Stimulated activated CD8-positive, alpha-beta memory T cell treated with anti-CD3 and anti-CD28 coated beads, Interleukin-15, amount 100 ng/mL, for 48 hours (primary cell): ENCODE data around the gene DUOXA2.

ENCODE experiments used
- DNase-seq, 2 donors: peaks; one replicate each; pipeline ENCODE4 v3.0.0-alpha.2; 2020; ENCODE audit warnings: low read depth in 2 of 2

Gene DUOXA2

DNA sequence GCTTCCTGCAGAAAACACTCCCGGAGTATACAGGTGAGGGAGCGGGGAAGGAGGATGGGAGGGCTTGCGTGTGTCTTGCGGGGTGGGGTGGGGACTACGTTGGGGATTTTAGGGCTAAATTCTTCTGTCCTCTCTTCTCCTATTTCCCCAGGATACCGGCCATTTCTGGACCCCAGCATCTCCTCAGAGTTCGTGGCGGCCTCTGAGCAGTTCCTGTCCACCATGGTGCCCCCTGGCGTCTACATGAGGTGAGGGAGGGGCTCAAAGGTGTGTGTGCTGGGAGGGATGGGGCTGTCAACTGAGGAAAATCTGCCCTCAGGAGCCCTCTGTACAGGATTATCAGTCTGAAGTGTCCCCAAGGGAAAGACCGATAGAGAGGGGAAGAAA lies 22.2 kb downstream of the DUOXA2 start:
- no peak for DNase-seq

DNA sequence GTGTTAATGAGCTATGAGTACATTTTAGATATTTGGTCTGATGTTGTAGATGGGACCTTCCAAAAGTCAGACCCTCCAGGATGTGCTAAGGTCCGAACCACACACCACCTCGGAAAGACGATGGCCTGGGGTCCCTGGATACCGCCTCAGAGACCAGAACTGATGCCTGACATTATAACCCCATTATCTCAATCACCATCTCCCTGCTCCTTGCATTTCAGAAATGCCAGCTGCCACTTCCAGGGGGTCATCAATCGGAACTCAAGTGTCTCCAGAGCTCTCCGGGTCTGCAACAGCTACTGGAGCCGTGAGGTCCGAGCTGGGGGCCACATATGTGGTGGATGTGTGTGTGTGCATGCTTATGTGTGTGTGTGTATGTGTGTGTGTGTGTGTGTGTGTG lies 23.6 kb downstream of the DUOXA2 start:
- DNase-seq, result no peak

DNA sequence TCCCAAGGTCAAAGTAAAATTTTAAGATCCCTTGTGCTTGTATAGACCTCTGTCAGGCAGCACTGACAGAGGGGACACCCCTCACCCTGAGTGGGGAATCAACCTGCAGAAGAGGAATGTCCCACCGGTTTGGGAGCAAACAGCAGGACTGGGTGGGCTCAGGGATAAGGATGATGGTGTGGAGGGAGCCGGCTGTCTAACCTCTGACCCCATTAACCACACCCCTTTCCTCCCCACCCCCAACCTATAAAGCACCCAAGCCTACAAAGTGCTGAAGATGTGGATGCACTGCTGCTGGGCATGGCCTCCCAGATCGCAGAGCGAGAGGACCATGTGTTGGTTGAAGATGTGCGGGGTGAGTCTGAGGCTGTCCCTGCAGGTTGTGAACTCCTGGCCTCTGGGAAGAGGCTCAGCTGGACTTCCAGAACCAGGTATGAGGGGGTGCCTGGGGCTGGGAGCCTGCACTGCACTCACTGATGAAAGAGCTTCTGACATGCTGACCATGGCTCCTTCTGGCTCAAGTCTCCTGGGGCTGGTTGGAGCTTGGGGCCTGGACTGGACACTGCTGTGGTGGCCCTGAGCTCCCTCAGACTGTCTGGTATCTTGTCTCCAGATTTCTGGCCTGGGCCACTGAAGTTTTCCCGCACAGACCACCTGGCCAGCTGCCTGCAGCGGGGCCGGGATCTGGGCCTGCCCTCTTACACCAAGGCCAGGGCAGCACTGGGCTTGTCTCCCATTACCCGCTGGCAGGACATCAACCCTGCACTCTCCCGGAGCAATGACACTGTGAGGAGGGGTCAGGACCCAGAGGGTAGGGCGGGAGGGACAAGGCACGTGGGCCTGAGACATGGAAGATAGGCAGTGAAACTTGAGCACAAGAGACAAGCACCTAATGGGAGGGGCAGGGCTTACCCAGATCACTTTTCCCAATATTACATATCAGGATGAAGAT lies 25.0 kb downstream of the DUOXA2 start:
- no peak for DNase-seq

DNA sequence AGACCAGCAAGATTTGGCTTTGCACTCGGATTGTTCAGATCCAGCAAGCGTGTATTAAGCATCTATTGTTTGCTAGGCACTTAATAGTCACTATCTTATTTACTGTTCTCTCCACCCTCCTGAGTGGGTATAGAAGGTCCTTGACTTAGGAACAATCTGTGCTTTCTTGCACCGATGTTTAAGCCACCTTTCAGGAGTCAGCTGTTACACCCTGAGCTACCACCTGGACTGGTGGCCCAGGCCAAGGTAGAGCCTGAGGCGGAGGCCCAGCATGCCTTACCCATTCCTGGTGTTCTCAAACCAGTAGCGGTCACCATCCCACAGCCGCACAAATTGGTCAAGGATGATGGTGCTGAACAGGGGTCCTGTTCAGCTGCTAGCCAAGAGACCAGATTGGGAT lies 25.6 kb downstream of the DUOXA2 start:
- no peak for DNase-seq

DNA sequence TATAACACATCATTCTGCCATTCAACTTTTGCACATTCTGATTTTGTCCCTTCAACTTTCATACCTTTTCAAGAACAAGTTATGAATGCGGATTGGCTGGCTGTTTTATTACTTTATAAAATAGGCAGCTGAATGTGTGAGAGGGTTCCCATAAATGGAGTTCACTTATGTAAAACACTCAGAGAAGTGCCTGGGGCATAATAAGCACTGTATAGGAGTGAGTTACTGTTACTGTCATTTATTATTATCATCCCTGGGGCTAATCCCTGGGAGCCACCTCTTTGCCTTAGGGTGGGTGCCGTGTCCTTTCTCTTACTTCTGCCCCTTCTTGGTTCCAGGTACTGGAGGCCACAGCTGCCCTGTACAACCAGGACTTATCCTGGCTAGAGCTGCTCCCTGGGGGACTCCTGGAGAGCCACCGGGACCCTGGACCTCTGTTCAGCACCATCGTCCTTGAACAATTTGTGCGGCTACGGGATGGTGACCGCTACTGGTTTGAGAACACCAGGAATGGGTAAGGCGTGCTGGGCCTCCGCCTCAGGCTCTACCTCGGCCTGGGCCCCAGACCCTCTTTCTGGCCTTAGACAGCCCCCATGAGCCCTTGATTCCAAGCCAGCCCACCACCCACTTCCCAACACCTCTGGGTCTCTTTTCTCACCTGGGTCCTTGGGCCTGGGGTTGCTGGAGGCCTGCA lies 26.6 kb downstream of the DUOXA2 start:
- DNase-seq, result no peak

DNA sequence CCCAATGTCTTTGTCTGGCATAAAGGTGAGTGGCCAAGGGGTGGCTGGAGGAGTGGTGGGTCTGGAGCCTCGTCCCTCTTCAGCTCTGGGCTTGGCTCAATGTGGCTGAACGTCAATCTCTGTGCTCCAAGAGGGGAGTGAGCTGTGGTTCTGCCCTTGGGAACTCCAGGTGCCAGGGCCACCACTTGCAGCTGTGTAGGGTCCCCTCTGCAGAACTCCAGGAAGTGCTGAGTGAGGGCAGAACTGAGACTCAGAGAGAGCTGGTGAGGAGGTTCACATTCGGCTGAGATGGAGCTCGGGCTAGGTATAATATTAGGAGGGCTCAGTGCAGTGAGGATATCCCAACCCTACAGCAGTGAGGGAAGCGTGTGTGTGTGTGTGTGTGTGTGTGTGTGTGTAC lies 27.3 kb downstream of the DUOXA2 start:
- DNase-seq, result no peak

DNA sequence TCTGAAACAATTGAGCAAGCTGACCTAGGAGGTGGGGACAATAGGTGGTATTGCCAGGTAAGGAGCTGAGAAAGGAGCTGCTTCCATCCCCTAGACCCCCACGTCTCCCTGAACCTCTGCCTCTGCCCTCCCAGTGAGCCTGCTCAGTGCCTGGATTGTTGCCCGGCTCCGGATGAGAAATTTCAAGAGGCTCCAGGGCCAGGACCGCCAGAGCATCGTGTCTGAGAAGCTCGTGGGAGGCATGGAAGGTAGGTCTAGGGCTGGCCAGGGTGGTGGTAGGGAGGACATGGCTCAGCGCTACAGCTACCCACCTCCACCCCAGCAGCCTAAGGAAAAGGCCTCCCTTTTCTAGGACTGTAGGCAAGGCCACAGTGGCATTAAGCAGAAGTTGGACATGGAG lies 28.9 kb downstream of the DUOXA2 start:
- no peak for DNase-seq

DNA sequence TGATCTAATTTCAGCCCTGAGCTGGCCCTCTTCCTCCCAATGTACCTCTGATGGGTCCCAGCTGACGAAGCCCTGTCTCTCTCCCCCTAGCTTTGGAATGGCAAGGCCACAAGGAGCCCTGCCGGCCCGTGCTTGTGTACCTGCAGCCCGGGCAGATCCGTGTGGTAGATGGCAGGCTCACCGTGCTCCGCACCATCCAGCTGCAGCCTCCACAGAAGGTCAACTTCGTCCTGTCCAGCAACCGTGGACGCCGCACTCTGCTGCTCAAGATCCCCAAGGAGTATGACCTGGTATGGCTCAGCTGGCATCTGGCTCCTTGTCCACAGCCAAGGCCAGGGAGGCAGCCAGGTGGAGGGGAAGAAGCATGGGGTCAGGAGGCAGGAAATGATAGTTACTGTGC lies 29.8 kb downstream of the DUOXA2 start:
- no peak for DNase-seq

DNA sequence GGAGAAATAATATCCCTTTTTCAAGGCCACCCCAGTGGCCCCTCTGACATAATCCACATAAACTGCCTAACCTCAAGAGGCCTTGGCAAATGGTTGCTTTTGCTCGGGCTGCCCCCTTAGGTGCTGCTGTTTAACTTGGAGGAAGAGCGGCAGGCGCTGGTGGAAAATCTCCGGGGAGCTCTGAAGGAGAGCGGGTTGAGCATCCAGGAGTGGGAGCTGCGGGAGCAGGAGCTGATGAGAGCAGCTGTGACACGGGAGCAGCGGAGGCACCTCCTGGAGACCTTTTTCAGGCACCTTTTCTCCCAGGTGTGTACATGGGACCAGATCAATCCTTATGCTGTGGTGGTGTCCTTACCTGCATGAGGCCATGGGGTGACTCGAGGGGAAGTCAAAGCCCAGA lies 30.6 kb downstream of the DUOXA2 start:
- no peak for DNase-seq

DNA sequence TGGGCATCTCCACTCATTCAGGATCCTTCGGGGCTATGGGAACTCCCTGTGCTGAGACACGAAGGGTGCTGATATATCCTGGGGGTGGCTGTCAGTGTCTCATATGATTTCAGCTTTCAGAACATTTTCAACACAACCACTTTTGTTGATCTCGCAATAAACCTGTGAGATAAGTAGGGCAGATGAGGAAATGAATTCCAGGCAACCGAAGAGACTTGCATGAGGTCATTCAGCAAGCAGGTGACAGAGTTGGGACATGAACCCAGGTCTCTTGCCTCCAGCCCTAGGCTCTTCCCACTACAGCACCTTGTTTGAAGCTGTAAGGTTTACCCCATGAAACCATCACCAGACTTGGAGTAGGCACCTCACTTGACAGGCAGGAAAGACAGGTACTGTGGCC lies 32.3 kb downstream of the DUOXA2 start:
- no peak for DNase-seq

DNA sequence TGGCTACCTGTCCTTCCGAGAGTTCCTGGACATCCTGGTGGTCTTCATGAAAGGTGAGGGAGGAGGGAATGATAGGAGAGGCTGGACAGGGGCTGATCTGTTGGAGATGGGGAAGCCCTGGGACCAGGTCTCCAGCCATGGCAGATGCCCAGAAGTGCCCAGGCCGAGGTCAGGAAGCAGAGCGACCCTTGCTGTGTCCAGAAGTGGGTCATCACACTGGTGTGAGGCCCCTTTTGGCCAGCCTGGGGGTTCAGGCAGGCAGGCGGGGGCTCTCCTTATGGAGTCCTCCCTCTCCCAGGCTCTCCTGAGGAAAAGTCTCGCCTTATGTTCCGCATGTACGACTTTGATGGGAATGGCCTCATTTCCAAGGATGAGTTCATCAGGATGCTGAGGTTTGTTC lies 33.5 kb downstream of the DUOXA2 start:
- no peak for DNase-seq

DNA sequence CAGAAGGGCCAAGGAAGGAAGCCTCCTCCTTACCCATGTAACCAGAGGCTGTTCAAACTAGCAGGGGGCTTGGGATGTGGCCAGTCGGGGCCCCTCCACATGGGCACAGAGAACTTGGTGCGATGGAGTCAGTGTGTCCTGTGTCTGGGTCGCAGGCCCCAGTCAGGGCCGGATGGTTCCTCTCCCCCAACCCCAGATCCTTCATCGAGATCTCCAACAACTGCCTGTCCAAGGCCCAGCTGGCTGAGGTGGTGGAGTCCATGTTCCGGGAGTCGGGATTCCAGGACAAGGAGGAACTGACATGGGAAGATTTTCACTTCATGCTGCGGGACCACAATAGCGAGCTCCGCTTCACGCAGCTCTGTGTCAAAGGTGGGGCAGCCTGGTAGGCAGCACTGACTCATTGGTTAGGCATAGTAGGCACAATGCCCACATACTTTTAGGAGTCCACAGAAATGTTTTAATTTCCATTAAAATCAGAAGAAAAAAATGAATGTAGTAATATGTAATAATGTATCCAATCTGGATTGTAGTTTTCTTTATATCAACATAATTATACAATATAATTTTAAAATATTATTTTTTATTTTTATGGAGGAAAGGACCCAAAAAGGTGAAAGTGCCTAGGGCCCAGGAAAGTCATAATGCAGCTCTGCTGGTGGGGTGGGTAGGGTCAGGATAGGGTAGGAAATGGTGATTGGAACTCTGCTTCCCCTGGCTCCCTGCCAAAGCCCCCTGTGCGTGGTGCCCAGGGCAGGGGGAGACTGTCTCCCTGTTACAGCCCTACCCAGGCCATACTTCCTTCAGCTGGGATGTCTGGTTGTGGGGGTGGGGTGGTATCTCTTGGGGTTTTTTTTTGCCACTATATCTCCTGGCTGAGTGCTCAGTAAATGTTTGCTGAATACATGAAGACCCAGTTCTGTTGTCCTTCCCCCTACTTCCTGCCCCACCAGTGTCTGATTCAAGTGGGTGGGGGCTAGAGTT lies 34.2 kb downstream of the DUOXA2 start:
- no peak for DNase-seq

DNA sequence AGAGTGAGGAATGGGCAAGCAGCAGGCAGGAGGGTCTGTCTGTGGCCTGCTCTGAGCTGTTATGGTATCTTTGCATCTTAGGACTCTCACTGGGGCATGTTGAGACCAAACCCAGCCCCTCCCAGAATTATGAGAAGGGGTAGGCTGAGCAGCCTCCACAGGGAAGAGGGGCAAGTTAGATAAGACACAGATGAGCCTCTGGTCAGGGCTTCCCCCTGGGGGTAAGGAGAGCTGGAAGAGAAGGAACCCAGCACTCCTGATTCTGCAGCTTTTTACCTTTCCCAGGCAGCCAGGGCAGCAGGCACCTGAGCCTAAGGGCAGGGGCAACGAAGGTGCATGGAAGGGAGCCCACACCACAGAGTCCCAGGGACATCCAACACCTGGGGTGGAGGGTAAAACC lies 34.9 kb downstream of the DUOXA2 start:
- no peak for DNase-seq

DNA sequence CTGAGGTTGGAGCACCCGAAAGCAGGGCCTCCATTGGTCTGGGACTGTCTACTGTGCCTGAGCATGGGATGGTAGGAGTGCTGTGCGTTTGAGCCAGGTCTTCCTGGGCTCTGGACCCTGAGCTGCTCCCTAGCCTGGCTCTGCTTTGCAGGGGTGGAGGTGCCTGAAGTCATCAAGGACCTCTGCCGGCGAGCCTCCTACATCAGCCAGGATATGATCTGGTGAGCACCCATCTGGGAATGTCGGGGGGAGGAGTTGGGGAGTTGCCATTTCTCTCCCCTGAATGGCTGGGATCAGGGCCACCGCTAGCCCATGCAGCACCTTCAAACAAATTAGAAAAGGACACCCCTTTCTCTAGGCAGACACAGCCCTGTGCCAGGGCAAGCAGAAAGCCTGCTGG lies 36.4 kb downstream of the DUOXA2 start:
- no peak for DNase-seq

DNA sequence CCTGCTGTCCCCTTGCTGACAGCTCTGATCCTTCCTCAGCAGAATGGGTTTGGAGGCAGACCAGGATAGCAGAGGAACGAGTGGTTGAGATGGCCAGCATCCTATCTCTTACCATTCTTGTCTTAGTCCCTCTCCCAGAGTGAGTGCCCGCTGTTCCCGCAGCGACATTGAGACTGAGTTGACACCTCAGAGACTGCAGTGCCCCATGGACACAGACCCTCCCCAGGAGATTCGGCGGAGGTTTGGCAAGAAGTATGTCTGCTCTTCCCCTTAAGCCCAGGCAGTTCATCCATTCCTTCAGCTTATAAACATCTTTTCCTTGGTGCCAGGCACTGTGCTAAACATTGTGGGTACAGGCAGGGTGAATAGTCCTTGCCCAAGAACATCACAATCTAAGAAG lies 36.9 kb downstream of the DUOXA2 start:
- no peak for DNase-seq

DNA sequence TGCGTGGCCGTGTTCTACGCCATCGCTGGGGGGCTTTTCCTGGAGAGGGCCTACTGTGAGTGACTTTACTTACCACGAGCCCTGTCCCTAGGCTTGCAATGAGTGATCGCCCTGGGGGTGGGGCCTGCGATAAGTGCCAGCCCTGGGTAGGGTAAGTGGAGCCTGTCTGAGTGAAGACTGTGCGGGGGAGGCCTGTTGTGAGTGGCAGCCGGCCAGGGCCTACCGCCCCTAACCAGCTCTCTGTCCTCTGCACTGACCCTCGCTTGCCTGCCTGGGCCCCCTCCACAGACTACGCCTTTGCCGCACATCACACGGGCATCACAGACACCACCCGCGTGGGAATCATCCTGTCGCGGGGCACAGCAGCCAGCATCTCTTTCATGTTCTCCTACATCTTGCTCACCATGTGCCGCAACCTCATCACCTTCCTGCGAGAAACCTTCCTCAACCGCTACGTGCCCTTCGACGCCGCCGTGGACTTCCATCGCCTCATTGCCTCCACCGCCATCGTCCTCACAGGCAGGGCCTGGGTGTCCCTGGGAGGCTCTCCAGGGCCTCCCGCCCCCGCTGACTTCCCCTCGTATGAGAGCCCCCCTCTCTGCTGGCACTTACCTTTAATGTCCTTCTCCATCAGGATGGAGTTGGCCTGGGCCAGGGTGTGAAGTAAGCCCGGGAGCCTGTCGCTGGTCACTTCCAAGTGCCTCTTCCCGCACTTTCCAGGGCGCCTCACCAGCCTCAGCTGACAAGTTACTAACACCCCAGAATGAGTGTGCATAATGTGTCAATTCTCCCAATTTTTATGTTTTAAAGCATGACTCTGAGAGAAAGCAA lies 38.1 kb downstream of the DUOXA2 start:
- DNase-seq, result no peak

DNA sequence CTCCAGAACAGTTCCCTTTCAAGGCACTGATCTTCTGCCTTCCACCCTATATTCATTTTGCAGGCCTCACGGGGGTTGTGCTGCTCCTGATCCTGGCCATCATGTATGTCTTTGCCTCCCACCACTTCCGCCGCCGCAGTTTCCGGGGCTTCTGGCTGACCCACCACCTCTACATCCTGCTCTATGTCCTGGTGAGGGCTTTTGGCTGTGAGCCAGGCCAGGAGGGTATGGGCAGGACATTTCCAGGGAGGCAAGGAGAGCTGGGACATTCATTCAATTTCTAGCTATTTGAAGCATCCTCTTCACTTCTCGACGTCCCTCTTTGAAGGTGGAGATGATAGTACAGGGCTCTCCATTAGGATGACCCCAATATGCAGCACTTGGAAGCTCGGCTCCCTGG lies 41.6 kb downstream of the DUOXA2 start:
- DNase-seq, result no peak

DNA sequence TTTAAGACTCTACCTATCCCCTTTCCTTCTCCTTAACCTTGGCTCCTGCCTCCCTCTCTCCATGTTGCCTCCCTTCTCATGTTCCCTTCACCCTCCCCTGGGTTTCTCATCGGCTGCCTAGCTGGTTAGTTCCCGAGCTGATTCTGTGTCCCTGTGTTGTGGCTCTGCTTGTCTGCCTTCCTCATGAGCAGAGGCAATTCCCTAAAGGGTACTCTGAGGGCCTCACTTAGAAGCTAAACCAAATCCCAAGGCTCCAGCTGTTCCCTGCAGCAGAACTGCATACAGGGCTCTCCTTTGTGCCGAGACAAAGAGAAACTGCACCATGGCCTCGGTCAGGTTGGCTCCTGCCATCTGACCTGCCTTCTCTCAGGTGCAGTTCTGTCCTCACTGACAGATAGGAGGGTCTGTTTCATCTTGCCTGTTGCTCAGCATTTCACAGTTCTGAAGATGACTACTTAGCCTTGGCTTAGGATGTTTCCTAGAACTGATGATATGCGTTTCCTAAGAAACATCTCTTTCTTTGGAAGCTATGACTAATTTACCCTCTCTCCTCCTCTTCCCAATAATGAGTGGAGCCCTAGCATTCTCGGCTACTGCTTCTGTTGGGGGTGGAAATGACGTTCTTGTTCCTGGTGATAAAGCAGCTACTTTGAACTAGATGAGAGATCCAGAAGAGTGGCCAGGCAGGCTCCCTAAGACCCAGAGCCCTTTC lies 42.8 kb downstream of the DUOXA2 start:
- DNase-seq, result no peak

DNA sequence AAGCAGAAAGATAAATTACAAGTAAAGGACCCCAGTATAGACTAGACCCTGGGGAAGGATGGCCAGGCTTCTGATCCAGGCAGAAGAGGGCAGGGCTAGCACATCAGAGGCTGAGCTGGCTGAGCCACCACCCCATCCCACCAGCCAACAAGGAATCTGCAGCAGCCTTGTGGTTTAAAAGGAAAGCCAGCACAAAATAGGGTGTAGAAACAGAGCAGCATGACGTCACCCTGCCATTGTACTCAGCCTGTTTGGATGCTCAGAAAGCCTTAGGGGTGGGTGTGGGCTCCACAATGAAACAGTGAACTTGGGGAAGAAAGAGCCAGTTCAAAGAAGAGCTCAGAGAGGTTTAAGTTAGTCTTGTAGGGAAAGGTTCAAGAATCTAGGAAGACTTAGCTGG lies 43.8 kb downstream of the DUOXA2 start:
- peak in 1 of 2 donors; percentile 32 for DNase-seq

DNA sequence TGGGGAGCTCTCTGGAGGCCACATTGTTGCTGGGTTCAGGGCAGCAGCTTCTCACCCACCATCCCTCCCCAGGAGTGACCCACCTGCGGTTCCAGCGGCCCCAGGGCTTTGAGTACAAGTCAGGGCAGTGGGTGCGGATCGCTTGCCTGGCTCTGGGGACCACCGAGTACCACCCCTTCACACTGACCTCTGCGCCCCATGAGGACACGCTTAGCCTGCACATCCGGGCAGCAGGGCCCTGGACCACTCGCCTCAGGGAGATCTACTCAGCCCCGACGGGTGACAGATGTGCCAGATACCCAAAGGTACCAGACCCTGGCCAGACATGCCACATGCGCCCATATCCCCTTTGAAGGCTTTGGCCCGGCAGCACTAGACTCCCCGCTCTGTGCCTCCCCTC lies 47.5 kb downstream of the DUOXA2 start:
- DNase-seq, result no peak
